ENCODE measurements around the gene ANKS6.

- TF ChIP-seq CTCF (IDR thresholded peaks at IDR 0.05) (no peak), POLR2A (IDR thresholded peaks at IDR 0.05) (no peak)
Measured at GRCh38 chr9:98706651-98707165, 89.6 kb downstream of the ANKS6 start.

Measured in esophagus squamous epithelium (tissue), 4 donors.